Natural killer cell treated with Interleukin-12 subunit alpha and Interleukin-12 subunit beta and Interleukin-15 and Interleukin-18, amount 100 ng/mL, for 72 hours (primary cell): ENCODE measurements around the gene MEGF10. TPM values are rescaled to one million over a fixed set of nuclear protein-coding genes. Genes with fewer than 3 reads are reported as not detected.

Source experiments
- ATAC-seq, 2 donors: fragments of 150-1000 bp; cut with Tn5 transposase in 1 of 2; sonication (Bioruptor Pico), chemical (Tn5 transposase) in 1 of 2; 2 replicates each; pipeline ENCODE4 v1.10.0; 2021
- DNase-seq: peaks from one replicate; pipeline ENCODE4 v3.0.0; 2022; ENCODE audit warnings: low spot score
- H3K27ac Mint-ChIP-seq, 2 donors: 1 replicate in 1 of 2; 2 replicates in 1 of 2; pipeline ENCODE4 v1.8.0; 2022; ENCODE audit warnings: mixed read lengths in 2 of 2, mild to moderate bottlenecking in 1 of 2, moderate library complexity in 1 of 2
- H3K27me3 Mint-ChIP-seq, 2 donors: 1 replicate in 1 of 2; 2 replicates in 1 of 2; pipeline ENCODE4 v1.8.0; 2022; ENCODE audit warnings: mixed read lengths in 2 of 2
- H3K36me3 Mint-ChIP-seq: one replicate; pipeline ENCODE4 v1.8.0; 2022; ENCODE audit warnings: mixed read lengths
- H3K4me1 Mint-ChIP-seq, 2 donors: 1 replicate in 1 of 2; 2 replicates in 1 of 2; pipeline ENCODE4 v1.8.0; 2022; ENCODE audit warnings: low read depth in 2 of 2, mixed read lengths in 2 of 2, mild to moderate bottlenecking in 1 of 2
- H3K4me3 Mint-ChIP-seq: one replicate; pipeline ENCODE4 v1.8.0; 2022; ENCODE audit warnings: mixed read lengths
- H3K9me3 Mint-ChIP-seq: 2 replicates; pipeline ENCODE4 v1.8.0; 2022; ENCODE audit warnings: mixed read lengths
- total RNA-seq, 2 donors: library from RNA; stranded (reverse); gene quantifications; one replicate each; pipeline ENCODE4 v1.2.3, GENCODE V29; 2022

The MEGF10 gene
- total RNA-seq, 2 donors from 2014 or later, result not detected

GRCh38 chr5:127375124-127375523 is 84.5 kb downstream of the MEGF10 start:
- Mint-ChIP-seq H3K36me3 (no peaks in the 10 kb centered on the region), H3K27ac (no peak overlapping the region), H3K27me3 (peaks cover 6 to 18% of the 10 kb centered on the region in 2 donors), H3K9me3 (no peaks in the 10 kb centered on the region), H3K4me3 (no peak overlapping the region), H3K4me1 (no peaks in the 10 kb centered on the region)
- ATAC-seq, result no peak
- no peak for DNase-seq

GRCh38 chr5:127375544-127376091 is 85.0 kb downstream of the MEGF10 start:
- ATAC-seq (no peak), DNase-seq (no peak)
- Mint-ChIP-seq H3K9me3 (no peaks in the 10 kb centered on the region), H3K4me1 (no peaks in the 10 kb centered on the region), H3K27ac (no peak overlapping the region), H3K4me3 (no peak overlapping the region), H3K27me3 (peaks cover 6 to 18% of the 10 kb centered on the region in 2 donors), H3K36me3 (no peaks in the 10 kb centered on the region)

DNA sequence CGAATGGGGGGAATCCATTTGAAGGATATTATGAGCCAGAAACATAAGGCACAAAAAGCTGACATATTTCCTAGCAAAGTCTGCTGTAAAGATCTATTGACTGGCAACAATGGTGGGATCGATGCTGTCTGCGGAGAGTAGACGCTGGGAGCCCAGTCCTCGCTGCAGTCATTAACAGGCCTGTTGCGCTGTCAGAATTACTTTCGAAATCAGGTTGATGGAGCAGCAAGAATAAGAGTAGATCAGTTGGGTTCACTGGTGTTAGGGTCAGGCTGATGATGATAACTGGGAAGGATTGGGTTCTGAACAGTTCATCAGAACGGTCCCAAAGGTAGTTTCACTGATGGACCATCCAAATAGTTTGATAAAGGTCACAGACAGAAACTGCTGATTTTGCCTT is 87.1 kb downstream of the MEGF10 start:
- no peak overlapping the region for H3K27ac Mint-ChIP-seq
- ATAC-seq (no peak), DNase-seq (no peak)
- H3K27me3 Mint-ChIP-seq, result peaks cover 3 to 6% of the 10 kb centered on the region in 2 donors
- H3K4me1 Mint-ChIP-seq, result no peaks in the 10 kb centered on the region
- no peaks in the 10 kb centered on the region for H3K9me3 Mint-ChIP-seq
- H3K36me3 Mint-ChIP-seq, result no peaks in the 10 kb centered on the region
- H3K4me3 Mint-ChIP-seq, result no peak overlapping the region

- no peaks in the 10 kb centered on the region for H3K9me3 Mint-ChIP-seq
- ATAC-seq (peak in 1 of 2 donors; percentile 20), DNase-seq (no peak)
- no peak overlapping the region for H3K27ac Mint-ChIP-seq
- H3K4me1 Mint-ChIP-seq, result no peaks in the 10 kb centered on the region
- no peak overlapping the region for H3K4me3 Mint-ChIP-seq
- H3K36me3 Mint-ChIP-seq, result no peaks in the 10 kb centered on the region
- H3K27me3 Mint-ChIP-seq, result peaks cover 0 to 2% of the 10 kb centered on the region in 2 donors
Observed at GRCh38 chr5:127385936-127386335, 95.3 kb downstream of the MEGF10 start.

DNA sequence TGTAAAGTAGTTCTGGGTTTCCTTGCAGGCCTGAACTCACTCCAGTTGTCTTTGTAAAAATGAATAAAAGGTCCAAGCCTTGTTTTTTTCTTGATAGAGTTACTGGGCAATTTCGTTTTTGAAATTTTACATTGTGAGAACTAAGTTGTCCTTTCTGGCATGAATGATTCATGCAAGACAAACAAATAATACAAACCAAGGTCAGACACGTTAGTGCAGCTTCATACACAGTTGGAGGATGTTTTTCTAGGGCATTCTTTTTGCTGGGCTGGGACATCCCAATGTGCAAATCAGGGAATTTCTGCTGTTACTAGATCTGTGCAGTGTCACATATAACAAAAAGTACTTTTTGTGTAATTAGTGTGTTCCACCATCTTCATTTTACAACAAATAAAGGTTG is 96.0 kb downstream of the MEGF10 start:
- Mint-ChIP-seq H3K9me3 (no peaks in the 10 kb centered on the region), H3K27me3 (peaks cover 0 to 2% of the 10 kb centered on the region in 2 donors), H3K4me3 (no peak overlapping the region), H3K36me3 (no peaks in the 10 kb centered on the region), H3K4me1 (no peaks in the 10 kb centered on the region), H3K27ac (no peak overlapping the region)
- DNase-seq, result no peak
- ATAC-seq, result no peak

- no peak for ATAC-seq
Observed at GRCh38 chr5:127389601-127390000, 99.0 kb downstream of the MEGF10 start.

GRCh38 chr5:127392762-127393161 is 102.2 kb downstream of the MEGF10 start:
- DNase-seq, result no peak
- Mint-ChIP-seq H3K4me1 (no peaks in the 10 kb centered on the region), H3K27me3 (peaks cover 5 to 15% of the 10 kb centered on the region in 2 donors), H3K36me3 (no peaks in the 10 kb centered on the region), H3K4me3 (no peak overlapping the region), H3K9me3 (no peaks in the 10 kb centered on the region), H3K27ac (no peak overlapping the region)
- ATAC-seq, result no peak

More at GRCh38 chr5:127389601-127390000, 99.0 kb downstream of the MEGF10 start:
- H3K4me3 Mint-ChIP-seq, result no peak overlapping the region
- H3K27ac Mint-ChIP-seq, result no peak overlapping the region
- no peaks in the 10 kb centered on the region for H3K36me3 Mint-ChIP-seq
- DNase-seq, result no peak
- H3K9me3 Mint-ChIP-seq, result no peaks in the 10 kb centered on the region
- peaks cover 0 to 2% of the 10 kb centered on the region in 2 donors for H3K27me3 Mint-ChIP-seq
- no peaks in the 10 kb centered on the region for H3K4me1 Mint-ChIP-seq

DNA sequence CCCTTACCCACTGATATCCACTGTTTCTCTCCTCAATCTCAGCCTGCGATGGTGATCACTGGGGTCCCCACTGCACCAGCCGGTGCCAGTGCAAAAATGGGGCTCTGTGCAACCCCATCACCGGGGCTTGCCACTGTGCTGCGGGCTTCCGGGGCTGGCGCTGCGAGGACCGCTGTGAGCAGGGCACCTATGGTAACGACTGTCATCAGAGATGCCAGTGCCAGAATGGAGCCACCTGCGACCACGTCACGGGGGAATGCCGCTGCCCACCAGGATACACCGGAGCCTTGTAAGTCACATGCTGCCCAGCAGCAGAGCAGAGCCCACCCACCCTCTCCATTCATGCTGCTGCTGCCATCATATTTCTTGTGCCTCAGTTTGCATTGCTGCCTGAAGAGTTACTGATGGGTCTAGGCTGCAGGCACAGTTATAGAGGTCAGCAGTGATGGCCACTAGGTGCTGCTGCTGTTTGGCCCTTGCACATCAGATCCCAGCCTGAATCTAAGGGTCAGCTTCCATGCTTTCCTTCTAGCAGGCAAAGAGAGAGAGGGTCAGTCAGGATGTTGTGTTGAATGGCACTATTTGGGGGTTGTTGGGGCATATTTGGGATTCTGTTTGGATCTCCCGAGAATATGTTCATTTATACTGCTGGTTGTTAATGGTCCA is 106.0 kb downstream of the MEGF10 start:
- DNase-seq, result no peak
- H3K4me3 Mint-ChIP-seq, result no peak overlapping the region
- no peaks in the 10 kb centered on the region for H3K9me3 Mint-ChIP-seq
- H3K4me1 Mint-ChIP-seq, result peaks cover 0 to 12% of the 10 kb centered on the region in 2 donors
- H3K36me3 Mint-ChIP-seq, result no peaks in the 10 kb centered on the region
- ATAC-seq, result peak in 1 of 2 donors; percentile 32
- H3K27ac Mint-ChIP-seq, result no peak overlapping the region
- H3K27me3 Mint-ChIP-seq, result peaks cover 3 to 24% of the 10 kb centered on the region in 2 donors

- H3K4me1 Mint-ChIP-seq, result peaks cover 0 to 12% of the 10 kb centered on the region in 2 donors
- peaks cover 4 to 27% of the 10 kb centered on the region in 2 donors for H3K27me3 Mint-ChIP-seq
- no peak for ATAC-seq
- H3K27ac Mint-ChIP-seq, result no peak overlapping the region
- no peak overlapping the region for H3K4me3 Mint-ChIP-seq
- DNase-seq, result no peak
- H3K36me3 Mint-ChIP-seq, result no peaks in the 10 kb centered on the region
- no peaks in the 10 kb centered on the region for H3K9me3 Mint-ChIP-seq
Observed at GRCh38 chr5:127398508-127398907, 107.9 kb downstream of the MEGF10 start.

DNA sequence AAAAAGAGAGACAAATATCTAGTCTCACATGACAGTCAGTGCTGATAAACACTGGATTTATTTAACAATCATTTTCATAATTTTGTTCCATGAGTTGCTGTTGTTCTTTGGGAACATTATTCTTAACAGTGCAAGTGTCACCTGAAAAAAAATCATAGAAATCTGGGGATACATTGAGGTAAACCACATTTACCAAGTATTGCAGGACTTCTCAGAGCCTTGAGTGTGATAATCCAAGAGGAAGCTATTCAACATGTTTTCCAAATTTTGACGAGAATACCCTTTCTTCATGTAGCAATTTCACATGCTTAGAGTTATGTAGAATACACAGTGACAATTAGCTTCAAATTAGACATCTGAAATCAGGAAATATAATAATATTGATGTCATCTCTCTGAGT is 108.5 kb downstream of the MEGF10 start:
- no peaks in the 10 kb centered on the region for H3K9me3 Mint-ChIP-seq
- peaks cover 6 to 30% of the 10 kb centered on the region in 2 donors for H3K27me3 Mint-ChIP-seq
- ATAC-seq, result no peak
- H3K4me1 Mint-ChIP-seq, result peaks cover 0 to 12% of the 10 kb centered on the region in 2 donors
- no peak overlapping the region for H3K4me3 Mint-ChIP-seq
- H3K27ac Mint-ChIP-seq, result no peak overlapping the region
- H3K36me3 Mint-ChIP-seq, result no peaks in the 10 kb centered on the region
- DNase-seq, result no peak

GRCh38 chr5:127400539-127400938 is 109.9 kb downstream of the MEGF10 start:
- Mint-ChIP-seq H3K27me3 (peaks cover 6 to 30% of the 10 kb centered on the region in 2 donors), H3K9me3 (no peaks in the 10 kb centered on the region), H3K36me3 (no peaks in the 10 kb centered on the region), H3K4me3 (no peak overlapping the region), H3K4me1 (peaks cover 0 to 12% of the 10 kb centered on the region in 2 donors), H3K27ac (no peak overlapping the region)
- ATAC-seq (no peak), DNase-seq (no peak)

DNA sequence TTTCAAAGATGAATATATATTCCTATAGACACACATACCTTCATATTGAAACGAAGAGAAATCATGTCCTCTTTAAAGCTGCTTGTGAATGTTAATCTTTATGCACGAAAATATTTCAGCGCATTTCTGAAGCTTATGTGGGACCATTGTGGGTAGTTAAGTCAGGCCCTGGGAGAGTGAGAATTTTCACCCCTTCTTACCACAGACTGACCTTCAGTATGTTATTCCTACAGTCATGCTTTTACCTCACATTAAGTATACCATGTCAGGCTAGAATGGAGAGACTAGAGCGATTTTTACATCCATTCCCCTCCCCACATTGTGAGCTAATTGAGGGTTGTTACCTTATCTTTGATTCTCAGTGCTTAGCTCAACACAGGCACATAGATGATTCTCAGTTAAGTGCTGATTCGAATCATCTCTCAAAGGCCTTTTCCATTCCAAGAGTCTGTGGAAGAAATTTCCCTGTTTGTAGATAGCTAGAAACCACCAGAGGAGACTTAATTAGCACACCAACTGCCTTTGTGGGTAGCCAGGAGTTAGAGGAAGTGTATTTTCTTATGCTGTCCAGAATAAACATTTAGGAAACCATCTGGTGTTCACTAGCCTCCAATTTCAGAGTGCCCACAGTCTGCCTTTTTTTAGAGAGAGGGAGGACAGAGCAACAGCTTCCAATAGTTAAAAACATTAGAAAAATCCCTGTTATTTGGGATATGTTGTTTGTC is 110.5 kb downstream of the MEGF10 start:
- peaks cover 3 to 25% of the 10 kb centered on the region in 2 donors for H3K27me3 Mint-ChIP-seq
- DNase-seq (no peak), ATAC-seq (no peak)
- H3K4me3 Mint-ChIP-seq, result no peak overlapping the region
- H3K27ac Mint-ChIP-seq, result no peak overlapping the region
- no peaks in the 10 kb centered on the region for H3K36me3 Mint-ChIP-seq
- H3K9me3 Mint-ChIP-seq, result no peaks in the 10 kb centered on the region
- H3K4me1 Mint-ChIP-seq, result peaks cover 0 to 12% of the 10 kb centered on the region in 2 donors

DNA sequence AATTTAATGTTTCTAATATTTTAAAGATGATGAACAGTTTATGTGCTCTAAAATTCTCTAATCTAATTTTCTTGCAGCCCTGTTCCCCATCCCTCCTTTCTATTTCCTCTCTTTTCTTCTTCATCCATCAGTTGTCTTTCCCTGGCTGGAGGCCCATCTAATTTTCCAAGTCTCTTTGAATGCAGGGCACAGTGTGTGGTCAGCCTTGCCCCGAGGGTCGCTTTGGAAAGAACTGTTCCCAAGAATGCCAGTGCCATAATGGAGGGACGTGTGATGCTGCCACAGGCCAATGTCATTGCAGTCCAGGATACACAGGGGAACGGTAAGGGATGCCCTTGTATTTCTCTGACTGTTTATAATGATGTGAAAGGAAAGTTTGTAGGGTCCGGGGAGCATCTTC is 111.8 kb downstream of the MEGF10 start:
- H3K27ac Mint-ChIP-seq, result no peak overlapping the region
- peaks cover 3 to 15% of the 10 kb centered on the region in 2 donors for H3K27me3 Mint-ChIP-seq
- H3K4me3 Mint-ChIP-seq, result no peak overlapping the region
- ATAC-seq (no peak), DNase-seq (no peak)
- H3K9me3 Mint-ChIP-seq, result no peaks in the 10 kb centered on the region
- peaks cover 0 to 12% of the 10 kb centered on the region in 2 donors for H3K4me1 Mint-ChIP-seq
- no peaks in the 10 kb centered on the region for H3K36me3 Mint-ChIP-seq

- DNase-seq (no peak), ATAC-seq (no peak)
- Mint-ChIP-seq H3K4me1 (peaks cover 0 to 12% of the 10 kb centered on the region in 2 donors), H3K36me3 (no peaks in the 10 kb centered on the region), H3K27ac (no peak overlapping the region), H3K9me3 (no peaks in the 10 kb centered on the region), H3K4me3 (no peak overlapping the region), H3K27me3 (peaks cover 3 to 15% of the 10 kb centered on the region in 2 donors)
Observed at GRCh38 chr5:127404190-127404589, 113.6 kb downstream of the MEGF10 start.
